HFFc6 (cell line): ENCODE measurements around the gene GRM2. TPM values are rescaled to one million over a fixed set of nuclear protein-coding genes. Genes with fewer than 3 reads are reported as not detected.

Source experiments
- DNase-seq: peaks from one replicate; pipeline ENCODE4 v3.0.0-alpha.2; 2018
- H3K27ac Mint-ChIP-seq: 2 replicates; pipeline ENCODE4 v1.8.0; 2020; ENCODE audit warnings: mild to moderate bottlenecking, mixed read lengths
- H3K27me3 Mint-ChIP-seq: 2 replicates; pipeline ENCODE4 v1.8.0; 2021; ENCODE audit warnings: mild to moderate bottlenecking, moderate library complexity, mixed read lengths; ENCODE audit not compliant: insufficient read depth
- H3K36me3 Mint-ChIP-seq: 2 replicates; pipeline ENCODE4 v1.8.0; 2021; ENCODE audit warnings: low read depth, mixed read lengths
- H3K4me1 Mint-ChIP-seq: 2 replicates; pipeline ENCODE4 v1.8.0; 2020; ENCODE audit warnings: low read depth, mixed read lengths
- H3K4me3 Mint-ChIP-seq: 2 replicates; pipeline ENCODE4 v1.8.0; 2020; ENCODE audit warnings: mild to moderate bottlenecking, moderate library complexity, mixed read lengths
- H3K9me3 Mint-ChIP-seq: 2 replicates; pipeline ENCODE4 v1.8.0; 2020; ENCODE audit warnings: mild to moderate bottlenecking, mixed read lengths
- CTCF ChIP-seq: fragments of 200-600 bp; sonication (generic); IDR thresholded peaks from 2 replicates; pipeline ENCODE4 v1.5.0; 2021; ENCODE audit warnings: antibody characterized with exemption, mild to moderate bottlenecking
- long read RNA-seq: library from polyadenylated mRNA; unstranded; transcript quantifications from one replicate; pipeline ENCODE4 v2.0.0, GENCODE V29; 2019
- total RNA-seq, 6 experiments: library from RNA; stranded (reverse); fragmentation: NEBNext Ultra II Directional; extraction: Animal tissue kit (Norgen Biotek cat#: 25700); gene quantifications; 2 replicates in 1 of 6; 3 replicates in 5 of 6; pipeline ENCODE4 v1.2.3, GENCODE V29; 2021

GRM2 gene
- total RNA-seq = under 1 TPM in 1 of 6 experiments, not detected in 5; 0.02 TPM
- long read RNA-seq = 0 reads

GRCh38 chr3:51706788-51707731 is at the start of gene GRM2:
Gene GRM2 (plus strand): TSS chr3:51707068. CDS start chr3:51708984, 1,916 bp downstream.
- H3K36me3 Mint-ChIP-seq = no peaks in the 10 kb centered on the region
- no peaks in the 10 kb centered on the region for H3K9me3 Mint-ChIP-seq
- peaks cover 12% of the 10 kb centered on the region for H3K27me3 Mint-ChIP-seq
- DNase-seq = peak; percentile 43
- no peak for TF ChIP-seq CTCF
- no peaks in the 10 kb centered on the region for H3K4me1 Mint-ChIP-seq
- peak within 1 kb of the TSS; percentile 36; the same call in 1 of the 2 replicates for H3K4me3 Mint-ChIP-seq
- H3K27ac Mint-ChIP-seq = no peak within 1 kb of the TSS

- Mint-ChIP-seq H3K4me3 (no peak overlapping the region), H3K9me3 (peaks cover 4% of the 10 kb centered on the region; the same call in 1 of the 2 replicates), H3K4me1 (no peaks in the 10 kb centered on the region), H3K36me3 (peaks cover 23% of the 10 kb centered on the region), H3K27ac (no peak overlapping the region), H3K27me3 (no peaks in the 10 kb centered on the region; the same call in 1 of the 2 replicates)
- no peak for DNase-seq
- no peak for TF ChIP-seq CTCF
These were observed 49.6 kb upstream of the GRM2 start for GRCh38 chr3:51657234-51657633.

- no peaks in the 10 kb centered on the region for H3K9me3 Mint-ChIP-seq
- no peak for DNase-seq
- no peaks in the 10 kb centered on the region for H3K4me1 Mint-ChIP-seq
- peaks cover 22% of the 10 kb centered on the region for H3K36me3 Mint-ChIP-seq
- TF ChIP-seq CTCF = no peak
- peaks cover 2% of the 10 kb centered on the region for H3K27me3 Mint-ChIP-seq
- no peak overlapping the region for H3K4me3 Mint-ChIP-seq
- no peak overlapping the region for H3K27ac Mint-ChIP-seq
These were observed 46.9 kb upstream of the GRM2 start for GRCh38 chr3:51659942-51660341.

- no peak for TF ChIP-seq CTCF
- peaks cover 4% of the 10 kb centered on the region for H3K27me3 Mint-ChIP-seq
- no peak for DNase-seq
- peaks cover 19% of the 10 kb centered on the region for H3K36me3 Mint-ChIP-seq
- no peaks in the 10 kb centered on the region for H3K4me1 Mint-ChIP-seq
- no peak overlapping the region for H3K27ac Mint-ChIP-seq
- H3K4me3 Mint-ChIP-seq = no peak overlapping the region
- H3K9me3 Mint-ChIP-seq = no peaks in the 10 kb centered on the region
These were observed 44.4 kb upstream of the GRM2 start for GRCh38 chr3:51662456-51662855.

- H3K36me3 Mint-ChIP-seq = no peaks in the 10 kb centered on the region
- H3K4me3 Mint-ChIP-seq = no peak overlapping the region
- peaks cover 2% of the 10 kb centered on the region for H3K27me3 Mint-ChIP-seq
- H3K27ac Mint-ChIP-seq = peak overlapping the region; percentile 62
- peak; percentile 30 for DNase-seq
- H3K9me3 Mint-ChIP-seq = no peaks in the 10 kb centered on the region
- TF ChIP-seq CTCF = no peak
- H3K4me1 Mint-ChIP-seq = peaks cover 37% of the 10 kb centered on the region
These were observed 38.1 kb upstream of the GRM2 start for GRCh38 chr3:51668756-51669155.
